ENCODE data around the gene GAL3ST2.

GAL3ST2 gene

GRCh38 chr2:241751152-241751551, 25.5 kb upstream of the GAL3ST2 start:
- DNase-seq = no peak
- Histone ChIP-seq H3K27ac (ENCODE audit: low read length) (no peak overlapping the region), H3K36me3 (replicated peaks; ENCODE audit: insufficient read depth, low read length) (no peaks in the 10 kb centered on the region), H3K9ac (ENCODE audit: low read length) (no peak overlapping the region), H3K9me3 (replicated peaks; ENCODE audit: insufficient read depth, low read length) (no peaks in the 10 kb centered on the region), H2AFZ (ENCODE audit: low read length) (no peak overlapping the region), H3K4me3 (ENCODE audit: low read length) (no peak overlapping the region), H3K4me1 (ENCODE audit: low read length) (no peaks in the 10 kb centered on the region), H3K79me2 (ENCODE audit: low read length) (no peaks in the 10 kb centered on the region), H4K20me1 (ENCODE audit: insufficient read depth, low read length) (no peaks in the 10 kb centered on the region), H3F3A (ENCODE audit: insufficient read depth, low read length) (no peaks in the 10 kb centered on the region), H3K9me2 (replicated peaks; ENCODE audit: insufficient read depth, low read length) (no peaks in the 10 kb centered on the region), H3K4me2 (ENCODE audit: low read depth, low read length) (no peak overlapping the region), H3K27me3 (replicated peaks; ENCODE audit: insufficient read depth, low read length) (no peaks in the 10 kb centered on the region)
- no peak for TF ChIP-seq EZH2phosphoT487 (IDR thresholded peaks at IDR 0.05; ENCODE audit: low read length)

- Histone ChIP-seq H3F3A (ENCODE audit: insufficient read depth, low read length) (no peaks in the 10 kb centered on the region), H3K4me3 (ENCODE audit: low read length) (no peak overlapping the region), H3K27me3 (replicated peaks; ENCODE audit: insufficient read depth, low read length) (no peaks in the 10 kb centered on the region), H3K79me2 (ENCODE audit: low read length) (no peaks in the 10 kb centered on the region), H3K9ac (ENCODE audit: low read length) (no peak overlapping the region), H3K9me2 (replicated peaks; ENCODE audit: insufficient read depth, low read length) (no peaks in the 10 kb centered on the region), H3K36me3 (replicated peaks; ENCODE audit: insufficient read depth, low read length) (no peaks in the 10 kb centered on the region), H3K4me1 (ENCODE audit: low read length) (no peaks in the 10 kb centered on the region), H4K20me1 (ENCODE audit: insufficient read depth, low read length) (no peaks in the 10 kb centered on the region), H3K27ac (ENCODE audit: low read length) (no peak overlapping the region), H3K4me2 (ENCODE audit: low read depth, low read length) (no peak overlapping the region), H2AFZ (ENCODE audit: low read length) (no peak overlapping the region), H3K9me3 (replicated peaks; ENCODE audit: insufficient read depth, low read length) (no peaks in the 10 kb centered on the region)
- TF ChIP-seq EZH2phosphoT487 (IDR thresholded peaks at IDR 0.05; ENCODE audit: low read length) (no peak), EZH2 (optimal IDR thresholded peaks at IDR 0.05; ENCODE audit: low read depth, low read length) (no peak), CTCF (IDR thresholded peaks at IDR 0.05; ENCODE audit: low read length) (no peak)
- no peak for DNase-seq
These were observed 24.8 kb upstream of the GAL3ST2 start for GRCh38 chr2:241751776-241752175.

- no peak for DNase-seq
- Histone ChIP-seq H3K4me2 (ENCODE audit: low read depth, low read length) (no peak overlapping the region), H3K4me3 (ENCODE audit: low read length) (no peak overlapping the region), H3K9ac (ENCODE audit: low read length) (no peak overlapping the region), H3K9me2 (replicated peaks; ENCODE audit: insufficient read depth, low read length) (no peaks in the 10 kb centered on the region), H2AFZ (ENCODE audit: low read length) (no peak overlapping the region), H3K36me3 (replicated peaks; ENCODE audit: insufficient read depth, low read length) (no peaks in the 10 kb centered on the region), H3F3A (ENCODE audit: insufficient read depth, low read length) (no peaks in the 10 kb centered on the region), H3K4me1 (ENCODE audit: low read length) (no peaks in the 10 kb centered on the region), H4K20me1 (ENCODE audit: insufficient read depth, low read length) (no peaks in the 10 kb centered on the region), H3K79me2 (ENCODE audit: low read length) (no peaks in the 10 kb centered on the region), H3K27ac (ENCODE audit: low read length) (no peak overlapping the region), H3K27me3 (replicated peaks; ENCODE audit: insufficient read depth, low read length) (no peaks in the 10 kb centered on the region), H3K9me3 (replicated peaks; ENCODE audit: insufficient read depth, low read length) (no peaks in the 10 kb centered on the region)
- TF ChIP-seq EZH2phosphoT487 (IDR thresholded peaks at IDR 0.05; ENCODE audit: low read length) (no peak), CTCF (IDR thresholded peaks at IDR 0.05; ENCODE audit: low read length) (no peak), EZH2 (optimal IDR thresholded peaks at IDR 0.05; ENCODE audit: low read depth, low read length) (no peak)
These were observed 24.4 kb upstream of the GAL3ST2 start for GRCh38 chr2:241752253-241752652.

- Histone ChIP-seq H2AFZ (ENCODE audit: low read length) (no peak overlapping the region), H3K9ac (ENCODE audit: low read length) (no peak overlapping the region), H3K9me2 (replicated peaks; ENCODE audit: insufficient read depth, low read length) (no peaks in the 10 kb centered on the region), H3K27me3 (replicated peaks; ENCODE audit: insufficient read depth, low read length) (no peaks in the 10 kb centered on the region), H3K4me3 (ENCODE audit: low read length) (no peak overlapping the region), H3K27ac (ENCODE audit: low read length) (no peak overlapping the region), H4K20me1 (ENCODE audit: insufficient read depth, low read length) (no peaks in the 10 kb centered on the region), H3K4me2 (ENCODE audit: low read depth, low read length) (no peak overlapping the region), H3K9me3 (replicated peaks; ENCODE audit: insufficient read depth, low read length) (no peaks in the 10 kb centered on the region), H3F3A (ENCODE audit: insufficient read depth, low read length) (no peaks in the 10 kb centered on the region), H3K36me3 (replicated peaks; ENCODE audit: insufficient read depth, low read length) (no peaks in the 10 kb centered on the region), H3K4me1 (ENCODE audit: low read length) (no peaks in the 10 kb centered on the region), H3K79me2 (ENCODE audit: low read length) (no peaks in the 10 kb centered on the region)
- DNase-seq = no peak
- TF ChIP-seq EZH2phosphoT487 (IDR thresholded peaks at IDR 0.05; ENCODE audit: low read length) (no peak), CTCF (IDR thresholded peaks at IDR 0.05; ENCODE audit: low read length) (no peak), EZH2 (optimal IDR thresholded peaks at IDR 0.05; ENCODE audit: low read depth, low read length) (no peak)
These were observed 23.8 kb upstream of the GAL3ST2 start for GRCh38 chr2:241752689-241753276.
